Chondrocyte (in vitro differentiated cells): ENCODE data around the gene SH2D3C. TPM values are rescaled to one million over a fixed set of nuclear protein-coding genes. Genes with fewer than 3 reads are reported as not detected.
A peak's percentile ranks its signal among the peaks of the same experiment; 100 is the strongest.

Experiments
- DNase-seq: peaks from one replicate; pipeline ENCODE4 v3.0.0; 2021; ENCODE audit warnings: mixed read lengths, low spot score
- H3K27ac Mint-ChIP-seq: one replicate; pipeline ENCODE4 v1.8.0; 2021; ENCODE audit warnings: mild to moderate bottlenecking, moderate library complexity, mixed read lengths; ENCODE audit not compliant: unreplicated experiment
- H3K27me3 Mint-ChIP-seq: 2 replicates; pipeline ENCODE4 v1.8.0; 2021; ENCODE audit warnings: low read depth, mixed read lengths
- H3K36me3 Mint-ChIP-seq: 2 replicates; pipeline ENCODE4 v1.8.0; 2021; ENCODE audit warnings: low read depth, mixed read lengths
- H3K4me1 Mint-ChIP-seq: 2 replicates; pipeline ENCODE4 v1.8.0; 2021; ENCODE audit warnings: low read depth, mild to moderate bottlenecking, mixed read lengths
- H3K4me3 Mint-ChIP-seq: one replicate; pipeline ENCODE4 v1.8.0; 2021; ENCODE audit warnings: mild to moderate bottlenecking, moderate library complexity, mixed read lengths; ENCODE audit not compliant: unreplicated experiment
- H3K9me3 Mint-ChIP-seq: 2 replicates; pipeline ENCODE4 v1.8.0; 2021; ENCODE audit warnings: low read depth, mixed read lengths
- CTCF ChIP-seq: fragments of 200-600 bp; sonication (generic); IDR thresholded peaks from 2 replicates; pipeline ENCODE4 v1.5.0; 2021; ENCODE audit warnings: antibody characterized with exemption, mild to moderate bottlenecking, moderate library complexity
- total RNA-seq: library from RNA; stranded (reverse); gene quantifications from 3 replicates; pipeline ENCODE4 v1.2.1, GENCODE V29; 2021

The SH2D3C gene
- total RNA-seq, 1 donor from 2014 or later = 9.9 TPM

- Mint-ChIP-seq H3K4me3 (no peak overlapping the region), H3K27ac (peak overlapping the region; percentile 4)
- no peak for TF ChIP-seq CTCF
These were observed 11.8 kb upstream of the SH2D3C start for GRCh38 chr9:127790094-127790855.

GRCh38 chr9:127789179-127789578 is 10.7 kb upstream of the SH2D3C start:
- H3K27ac Mint-ChIP-seq = no peak overlapping the region
- no peaks in the 10 kb centered on the region for H3K27me3 Mint-ChIP-seq
- no peak for TF ChIP-seq CTCF
- H3K4me1 Mint-ChIP-seq = peaks cover 19% of the 10 kb centered on the region
- no peak for DNase-seq
- H3K4me3 Mint-ChIP-seq = no peak overlapping the region
- H3K9me3 Mint-ChIP-seq = no peaks in the 10 kb centered on the region
- H3K36me3 Mint-ChIP-seq = peaks cover 36% of the 10 kb centered on the region

More at GRCh38 chr9:127790094-127790855, 11.8 kb upstream of the SH2D3C start:
- Mint-ChIP-seq H3K4me1 (peaks cover 19% of the 10 kb centered on the region), H3K36me3 (peaks cover 36% of the 10 kb centered on the region), H3K27me3 (no peaks in the 10 kb centered on the region), H3K9me3 (no peaks in the 10 kb centered on the region)
- DNase-seq = no peak

- Mint-ChIP-seq H3K27me3 (no peaks in the 10 kb centered on the region), H3K4me1 (peaks cover 19% of the 10 kb centered on the region), H3K9me3 (no peaks in the 10 kb centered on the region), H3K4me3 (no peak overlapping the region), H3K27ac (no peak overlapping the region), H3K36me3 (peaks cover 36% of the 10 kb centered on the region)
- no peak for DNase-seq
- TF ChIP-seq CTCF = no peak
These were observed 10.0 kb upstream of the SH2D3C start for GRCh38 chr9:127788337-127789011.

GRCh38 chr9:127786773-127787104 is 8.3 kb upstream of the SH2D3C start:
- Mint-ChIP-seq H3K36me3 (peaks cover 33% of the 10 kb centered on the region), H3K9me3 (no peaks in the 10 kb centered on the region), H3K4me1 (peaks cover 16% of the 10 kb centered on the region), H3K4me3 (peak overlapping the region; percentile 92), H3K27ac (peak overlapping the region; percentile 82), H3K27me3 (no peaks in the 10 kb centered on the region)
- DNase-seq = no peak
- TF ChIP-seq CTCF = peak; percentile 82

GRCh38 chr9:127785933-127786772 is 7.7 kb upstream of the SH2D3C start, which contains the start of gene CDK9:
Gene CDK9, plus strand, starts transcription at chr9:127786034. Its CDS starts 115 bp downstream, at chr9:127786149.
- Mint-ChIP-seq H3K9me3 (no peaks in the 10 kb centered on the region), H3K27me3 (no peaks in the 10 kb centered on the region), H3K4me1 (peaks cover 16% of the 10 kb centered on the region), H3K4me3 (peak within 1 kb of the TSS; percentile 92), H3K27ac (peak within 1 kb of the TSS; percentile 82), H3K36me3 (peaks cover 31% of the 10 kb centered on the region)
- DNase-seq = no peak
- no peak for TF ChIP-seq CTCF
